BJ (cell line): ENCODE measurements around the gene CCL11. TPM values are rescaled to one million over a fixed set of nuclear protein-coding genes. Genes with fewer than 3 reads are reported as not detected.

ENCODE experiments used
- CTCF ChIA-PET: fragments of 350-600 bp; formaldehyde crosslinking; extraction: SDS; loops from one replicate; lab custom pipeline; 2021; ENCODE audit warnings: antibody characterized with exemption, inconsistent platforms; lab: Yijun Ruan, JAX
- POLR2A ChIA-PET: fragments of 300-600 bp; sonication (Branson Sonifier 250); formaldehyde crosslinking; extraction: SDS; loops from one replicate; lab custom pipeline; 2021; ENCODE audit warnings: antibody characterized with exemption; lab: Charles Lee
- DNase-seq: peaks from one replicate; pipeline ENCODE4 v3.0.0-alpha.2; 2011; ENCODE audit warnings: low read depth
- H3K27me3 ChIP-seq: 2 replicates; pipeline ENCODE4 v1.6.0; 2011; ENCODE audit warnings: low read length; ENCODE audit not compliant: control insufficient read depth, insufficient read depth
- H3K36me3 ChIP-seq: 2 replicates; pipeline ENCODE4 v1.5.1; 2011; ENCODE audit warnings: low read length; ENCODE audit not compliant: control insufficient read depth, insufficient read depth
- H3K4me3 ChIP-seq: 2 replicates; pipeline ENCODE4 v1.5.1; 2011; ENCODE audit warnings: low read depth, mild to moderate bottlenecking, control low read depth, low read length
- polyA plus RNA-seq: library from polyadenylated mRNA; depleted of rRNA; stranded (reverse); fragments of >200 nt; gene quantifications from 2 replicates; pipeline ENCODE4 v1.2.3, GENCODE V29; 2011
- TF ChIP-seq, protein P1 (sequence below): IDR thresholded peaks from 2 replicates; pipeline ENCODE4 v1.5.1; 2011; ENCODE audit warnings: low read depth, mild to moderate bottlenecking, control low read depth, inconsistent platforms, low read length, moderate library complexity; ENCODE audit not compliant: insufficient read depth

The CCL11 gene
- polyA plus RNA-seq, 1 experiment = 0.55 TPM

GRCh38 chr17:34253139-34253525 is 32.4 kb upstream of the CCL11 start:
- POLR2A ChIA-PET = no interaction called here
- CTCF ChIA-PET = interaction anchor here (1.1 to 2.3 kb wide), 5 partner anchors 52 to 108 kb away, joined by 3 to 27 read pairs (median 3); partner anchors contain the start of gene CCL13
- TF ChIP-seq, protein P1, sequence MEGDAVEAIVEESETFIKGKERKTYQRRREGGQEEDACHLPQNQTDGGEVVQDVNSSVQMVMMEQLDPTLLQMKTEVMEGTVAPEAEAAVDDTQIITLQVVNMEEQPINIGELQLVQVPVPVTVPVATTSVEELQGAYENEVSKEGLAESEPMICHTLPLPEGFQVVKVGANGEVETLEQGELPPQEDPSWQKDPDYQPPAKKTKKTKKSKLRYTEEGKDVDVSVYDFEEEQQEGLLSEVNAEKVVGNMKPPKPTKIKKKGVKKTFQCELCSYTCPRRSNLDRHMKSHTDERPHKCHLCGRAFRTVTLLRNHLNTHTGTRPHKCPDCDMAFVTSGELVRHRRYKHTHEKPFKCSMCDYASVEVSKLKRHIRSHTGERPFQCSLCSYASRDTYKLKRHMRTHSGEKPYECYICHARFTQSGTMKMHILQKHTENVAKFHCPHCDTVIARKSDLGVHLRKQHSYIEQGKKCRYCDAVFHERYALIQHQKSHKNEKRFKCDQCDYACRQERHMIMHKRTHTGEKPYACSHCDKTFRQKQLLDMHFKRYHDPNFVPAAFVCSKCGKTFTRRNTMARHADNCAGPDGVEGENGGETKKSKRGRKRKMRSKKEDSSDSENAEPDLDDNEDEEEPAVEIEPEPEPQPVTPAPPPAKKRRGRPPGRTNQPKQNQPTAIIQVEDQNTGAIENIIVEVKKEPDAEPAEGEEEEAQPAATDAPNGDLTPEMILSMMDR = no peak
- no peak for DNase-seq
- H3K4me3 ChIP-seq = no peak overlapping the region
- H3K36me3 ChIP-seq = no peaks in the 10 kb centered on the region
- H3K27me3 ChIP-seq = no peaks in the 10 kb centered on the region

DNA sequence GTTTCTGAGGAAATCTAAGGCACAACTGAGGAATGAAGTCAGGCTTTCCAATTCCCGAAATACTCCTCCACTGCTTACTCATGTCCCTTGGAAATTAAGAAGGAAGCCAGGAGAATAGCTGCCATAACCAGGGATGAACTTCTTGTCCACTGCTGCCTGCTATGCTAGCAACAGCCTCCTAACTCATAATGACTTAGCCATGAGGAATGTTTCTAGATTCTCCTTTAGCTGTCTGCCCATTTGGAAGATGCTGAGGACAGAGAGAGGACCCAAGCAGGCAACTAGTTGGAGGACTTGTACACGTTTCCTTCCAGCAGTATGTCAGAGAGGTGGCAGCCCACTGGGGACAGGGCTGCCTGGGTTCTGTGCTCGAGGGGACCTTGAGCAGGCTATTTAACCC is 31.4 kb upstream of the CCL11 start:
- Histone ChIP-seq H3K27me3 (no peaks in the 10 kb centered on the region), H3K4me3 (no peak overlapping the region), H3K36me3 (no peaks in the 10 kb centered on the region)
- ChIA-PET CTCF (interaction anchor here (1.2 to 5.4 kb wide), 4 partner anchors 16 to 107 kb away, joined by 4 to 45 read pairs (median 10); partner anchors contain the start of gene CCL7), POLR2A (interaction anchor here (0.7 kb wide), 1 partner anchor 15 kb away, joined by 3 read pairs; no protein-coding TSS in a partner anchor)
- TF ChIP-seq, protein P1 = no peak
- peak; percentile 84 for DNase-seq

DNA sequence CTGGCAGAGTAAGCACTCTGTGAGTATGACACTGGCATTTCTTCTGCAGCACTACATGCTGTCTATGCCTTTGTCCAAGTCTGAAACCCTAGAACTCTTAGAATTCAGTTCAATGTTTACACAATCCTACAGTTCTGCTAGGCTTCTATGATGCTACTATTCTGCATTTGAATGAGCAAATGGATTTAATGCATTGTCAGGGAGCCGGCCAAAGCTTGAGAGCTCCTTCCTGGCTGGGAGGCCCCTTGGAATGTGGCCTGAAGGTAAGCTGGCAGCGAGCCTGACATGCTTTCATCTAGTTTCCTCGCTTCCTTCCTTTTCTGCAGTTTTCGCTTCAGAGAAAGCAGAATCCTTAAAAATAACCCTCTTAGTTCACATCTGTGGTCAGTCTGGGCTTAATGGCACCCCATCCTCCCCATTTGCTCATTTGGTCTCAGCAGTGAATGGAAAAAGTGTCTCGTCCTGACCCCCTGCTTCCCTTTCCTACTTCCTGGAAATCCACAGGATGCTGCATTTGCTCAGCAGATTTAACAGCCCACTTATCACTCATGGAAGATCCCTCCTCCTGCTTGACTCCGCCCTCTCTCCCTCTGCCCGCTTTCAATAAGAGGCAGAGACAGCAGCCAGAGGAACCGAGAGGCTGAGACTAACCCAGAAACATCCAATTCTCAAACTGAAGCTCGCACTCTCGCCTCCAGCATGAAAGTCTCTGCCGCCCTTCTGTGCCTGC is 30.7 kb upstream of the CCL11 start, which contains the start of gene CCL2:
Gene CCL2, plus strand, starts transcription at position 635 of the 730 bp plus-strand sequence. Its CDS starts 65 bp downstream, at position 700.
- POLR2A ChIA-PET = no interaction called here
- Histone ChIP-seq H3K36me3 (no peaks in the 10 kb centered on the region), H3K4me3 (peak within 1 kb of the TSS; percentile 53), H3K27me3 (no peaks in the 10 kb centered on the region)
- TF ChIP-seq, protein P1 = no peak
- CTCF ChIA-PET = interaction anchor here (0.9 to 5.4 kb wide), 8 partner anchors 16 to 106 kb away, joined by 3 to 45 read pairs (median 5); partner anchors contain the start of gene CCL7
- DNase-seq = no peak

GRCh38 chr17:34255381-34255732 is 30.2 kb upstream of the CCL11 start:
- H3K4me3 ChIP-seq = peak overlapping the region; percentile 53
- CTCF ChIA-PET = interaction anchor here (0.9 to 5.4 kb wide), 8 partner anchors 15 to 106 kb away, joined by 3 to 45 read pairs (median 5); partner anchors contain the start of gene CCL7
- TF ChIP-seq, protein P1 = no peak
- no peak for DNase-seq
- H3K36me3 ChIP-seq = no peaks in the 10 kb centered on the region
- POLR2A ChIA-PET = no interaction called here
- H3K27me3 ChIP-seq = no peaks in the 10 kb centered on the region

DNA sequence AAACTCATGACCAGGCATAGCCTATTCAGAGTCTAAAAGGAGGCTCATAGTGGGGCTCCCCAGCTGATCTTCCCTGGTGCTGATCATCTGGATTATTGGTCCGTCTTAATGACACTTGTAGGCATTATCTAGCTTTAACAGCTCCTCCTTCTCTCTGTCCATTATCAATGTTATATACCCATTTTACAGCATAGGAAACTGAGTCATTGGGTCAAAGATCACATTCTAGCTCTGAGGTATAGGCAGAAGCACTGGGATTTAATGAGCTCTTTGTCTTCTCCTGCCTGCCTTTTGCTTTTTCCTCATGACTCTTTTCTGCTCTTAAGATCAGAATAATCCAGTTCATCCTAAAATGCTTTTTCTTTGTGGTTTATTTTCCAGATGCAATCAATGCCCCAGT is 29.7 kb upstream of the CCL11 start:
- H3K4me3 ChIP-seq = peak overlapping the region; percentile 53
- TF ChIP-seq, protein P1 = no peak
- H3K36me3 ChIP-seq = no peaks in the 10 kb centered on the region
- ChIA-PET CTCF (interaction anchor here (0.7 to 5.4 kb wide), 11 partner anchors 10 to 105 kb away, joined by 3 to 45 read pairs (median 4); partner anchors contain the start of gene CCL7), POLR2A (no interaction called here)
- DNase-seq = no peak
- H3K27me3 ChIP-seq = no peaks in the 10 kb centered on the region
